GM12878 (cell line): Measurements from ENCODE around the gene PLXDC1. TPM values are rescaled to one million over a fixed set of nuclear protein-coding genes. Genes with fewer than 3 reads are reported as not detected.

Experiments
- ATAC-seq: fragments of 200-7000 bp; cut with Tn5 transposase; 3 replicates; pipeline ENCODE4 v1.9.1; 2020; ENCODE audit warnings: mild to moderate bottlenecking, moderate library complexity
- BruUV-seq: library from RNA; stranded (reverse); fragments of 400-500 nt; replicated peaks from 2 replicates; lab custom pipeline; 2021; lab: Mats Ljungman, UMichigan
- CTCF ChIA-PET: fragments of 300-600 bp; sonication (Branson Sonifier 250); formaldehyde crosslinking; extraction: SDS; loops from one replicate; lab custom pipeline; 2021; ENCODE audit warnings: inconsistent platforms; lab: Yijun Ruan, JAX
- POLR2A ChIA-PET: fragments of 350-600 bp; formaldehyde crosslinking; extraction: SDS; loops from one replicate; lab custom pipeline; 2021; ENCODE audit warnings: inconsistent platforms; lab: Charles Lee
- RAD21 ChIA-PET: fragments of 300-600 bp; sonication (Branson Sonifier 250); formaldehyde crosslinking; loops from one replicate; lab custom pipeline; 2023; ENCODE audit warnings: antibody characterized with exemption; ENCODE audit not compliant: unreplicated experiment; lab: Charles Lee
- SMC1A ChIA-PET: fragments of 300-600 bp; sonication (Branson Sonifier 250); formaldehyde crosslinking; loops from one replicate; lab custom pipeline; 2023; ENCODE audit not compliant: unreplicated experiment, uncharacterized antibody; lab: Charles Lee
- DNase-seq: peaks from one replicate; pipeline ENCODE4 v3.0.0-alpha.2; 2011; ENCODE audit warnings: low read depth, low spot score
- FAIRE-seq: peaks from 3 replicates; lab custom pipeline; 2011; peaks lifted over from hg19 to GRCh38; lab: Jason Lieb, UNC
- H2AFZ ChIP-seq: 2 replicates; pipeline ENCODE4 v1.6.0; 2011; ENCODE audit warnings: low read depth, low read length, control low read depth; ENCODE audit not compliant: control insufficient read depth
- H3K27ac ChIP-seq: 2 replicates; pipeline ENCODE4 v1.5.1; 2011; ENCODE audit warnings: control low read depth; ENCODE audit not compliant: control insufficient read depth, insufficient read depth
- H3K27me3 ChIP-seq, 2 experiments: replicated peaks in 1 of 2; 2 replicates each; pipeline versions ENCODE4 v1.6.0 to v1.6.1; 2011; ENCODE audit warnings: low read length in 1 of 2; ENCODE audit not compliant: control insufficient read depth in 2 of 2, insufficient read depth in 2 of 2
- H3K36me3 ChIP-seq, 2 experiments: 2 replicates each; pipeline ENCODE4 v1.5.1; 2011; ENCODE audit warnings: low read length in 1 of 2; ENCODE audit not compliant: control insufficient read depth in 2 of 2, insufficient read depth in 2 of 2
- H3K4me1 ChIP-seq: 2 replicates; pipeline ENCODE4 v1.6.1; 2011; ENCODE audit warnings: mild to moderate bottlenecking, low read length, moderate library complexity, mixed read lengths; ENCODE audit not compliant: control insufficient read depth, insufficient read depth
- H3K4me2 ChIP-seq: 2 replicates; pipeline ENCODE4 v1.6.0; 2011; ENCODE audit warnings: control low read depth; ENCODE audit not compliant: control insufficient read depth, insufficient read depth
- H3K4me3 ChIP-seq: fragments of 200-600 bp; sonication (generic); 2 replicates; pipeline ENCODE4 v1.5.1; 2016
- H3K79me2 ChIP-seq: 2 replicates; pipeline ENCODE4 v1.6.0; 2011; ENCODE audit warnings: low read length; ENCODE audit not compliant: control insufficient read depth, insufficient read depth
- H3K9ac ChIP-seq: 2 replicates; pipeline ENCODE4 v1.8.0; 2011; ENCODE audit warnings: low read length, control low read depth, mixed read lengths; ENCODE audit not compliant: control insufficient read depth, insufficient read depth
- H3K9me3 ChIP-seq: replicated peaks from 3 replicates; pipeline ENCODE4 v1.5.1; 2011; ENCODE audit warnings: mild to moderate bottlenecking, low read length; ENCODE audit not compliant: control insufficient read depth, insufficient read depth
- H4K20me1 ChIP-seq: 2 replicates; pipeline ENCODE4 v1.6.0; 2011; ENCODE audit not compliant: control insufficient read depth, insufficient read depth
- GATAD2B ChIP-seq: fragments of 450-650 bp; conservative IDR thresholded peaks from 2 replicates; pipeline ENCODE4 v1.6.1; 2017; ENCODE audit warnings: low read depth, mild to moderate bottlenecking, moderate library complexity
- HCFC1 ChIP-seq: fragments of 150-350 bp; IDR thresholded peaks from 2 replicates; pipeline ENCODE4 v1.6.1; 2014; ENCODE audit warnings: low read length
- LARP7 ChIP-seq: fragments of 450-650 bp; IDR thresholded peaks from 2 replicates; pipeline ENCODE4 v1.6.1; 2017; ENCODE audit warnings: mild to moderate bottlenecking
- MLLT1 ChIP-seq: fragments of 450-650 bp; IDR thresholded peaks from 2 replicates; pipeline ENCODE4 v1.6.1; 2016; ENCODE audit warnings: mild to moderate bottlenecking
- NFYA ChIP-seq: IDR thresholded peaks from 2 replicates; pipeline ENCODE4 v1.6.1; 2011; ENCODE audit warnings: low read depth, mild to moderate bottlenecking, low read length, improper control_type of control experiment, borderline replicate concordance
- PKNOX1 ChIP-seq: fragments of 450-650 bp; IDR thresholded peaks from 2 replicates; pipeline ENCODE4 v1.6.1; 2016; ENCODE audit warnings: mild to moderate bottlenecking
- RB1 ChIP-seq: fragments of 450-650 bp; formaldehyde crosslinking; IDR thresholded peaks from 2 replicates; pipeline ENCODE4 v1.6.1; 2017; ENCODE audit warnings: mild to moderate bottlenecking, borderline replicate concordance
- RBBP5 ChIP-seq: fragments of 200-600 bp; sonication (generic); conservative IDR thresholded peaks from 2 replicates; pipeline ENCODE4 v1.6.1; 2016
- RFX5 ChIP-seq: IDR thresholded peaks from 2 replicates; pipeline ENCODE4 v1.6.1; 2011; ENCODE audit warnings: low read depth, low read length, improper control_type of control experiment
- SKIL ChIP-seq: fragments of 450-650 bp; IDR thresholded peaks from 2 replicates; pipeline ENCODE4 v1.6.1; 2017; ENCODE audit warnings: mild to moderate bottlenecking, low read depth, inconsistent platforms; ENCODE audit not compliant: poor library complexity, severe bottlenecking
- SMAD5 ChIP-seq: IDR thresholded peaks from 2 replicates; pipeline ENCODE4 v1.6.1; 2016; ENCODE audit warnings: antibody characterized with exemption, low read depth
- TCF7 ChIP-seq: IDR thresholded peaks from 2 replicates; pipeline ENCODE4 v1.6.1; 2014; ENCODE audit warnings: antibody characterized with exemption, borderline replicate concordance
- ZNF592 ChIP-seq: fragments of 450-650 bp; IDR thresholded peaks from 2 replicates; pipeline ENCODE4 v1.6.1; 2017; ENCODE audit warnings: mild to moderate bottlenecking, moderate library complexity
- WGBS: methylation state at CpG from one replicate; pipeline ENCODE4 v1.1.6; 2016; ENCODE audit warnings: low lambda C conversion rate; ENCODE audit not compliant: insufficient replicate concordance, insufficient coverage; ENCODE audit errors: missing lambda C conversion rate; 5-methylcytosine and 5-hydroxymethylcytosine counted together
- in situ Hi-C: fragments of 300-500 bp; cut with MboI; formaldehyde crosslinking; loops from 9 replicates; pipeline ENCODE4 v1.14.3; 2018; ENCODE audit warnings: mixed read lengths
- intact Hi-C: fragments of 100-400 bp; cut with micrococcal nuclease; formaldehyde crosslinking; loops from one replicate; pipeline ENCODE4 v1.14.2; 2022; ENCODE audit not compliant: unreplicated experiment
- polyA plus RNA-seq, 11 experiments: library from polyadenylated mRNA; depleted of rRNA in 4 of 11; unstranded in 6 of 11; stranded (reverse) in 5 of 11; fragments of >200 nt; fragmentation: Nextera tagmentation in 4 of 11; fragmentation: Illumina TruSeq in 1 of 11; extraction: Ambion mirVana in 4 of 11; extraction: Trizol in 1 of 11; gene quantifications; 1 replicate in 1 of 11; 2 replicates in 10 of 11; pipeline versions ENCODE4 v1.2.1 to v1.2.3, GENCODE V29; 2011 to 2016; ENCODE audit warnings: inconsistent platforms in 2 of 11, missing spikeins in 2 of 11, low read depth in 1 of 11
- total RNA-seq, 4 experiments: library from RNA; depleted of rRNA in 3 of 4; stranded (reverse); fragments of >200 nt in 3 of 4; fragmentation: Illumina TruSeq in 1 of 4; extraction: Trizol in 1 of 4; gene quantifications; 2 replicates each; pipeline versions ENCODE4 v1.2.1 to v1.2.3, GENCODE V29; 2013 to 2021

PLXDC1 gene
- total and polyA plus RNA-seq, 10 of the 15 experiments (the other 5 are each of a cell fraction or from before 2014, with no cell fraction given): 0.03 to 0.30 (median 0.22) TPM; not detected in 7

GRCh38 chr17:39169101-39169500, 17.7 kb upstream of the PLXDC1 start:
- CTCF ChIA-PET: interaction anchor here (1.8 to 1.9 kb wide), 2 partner anchors 62 to 186 kb away, joined by 4 to 10 read pairs; no protein-coding TSS in a partner anchor
- SMC1A ChIA-PET: no interaction called here
- in situ Hi-C loops (no loop called here), intact Hi-C loops (no loop called here)
- H2AFZ ChIP-seq: no peak overlapping the region
- H3K9me3 ChIP-seq: no peaks in the 10 kb centered on the region
- no peaks in the 10 kb centered on the region for H3K79me2 ChIP-seq
- H3K4me1 ChIP-seq: peaks cover 9% of the 10 kb centered on the region
- H3K4me3 ChIP-seq: no peak overlapping the region
- H3K27me3 ChIP-seq: peaks cover 0 to 2% of the 10 kb centered on the region in 2 experiments; a peak in 2 of 4 replicates
- no peak for DNase-seq
- H3K36me3 ChIP-seq: no peaks in the 10 kb centered on the region
- no peak overlapping the region for H3K27ac ChIP-seq
- H4K20me1 ChIP-seq: no peaks in the 10 kb centered on the region
- POLR2A ChIA-PET: interaction anchor here (0.6 to 0.7 kb wide), 3 partner anchors 104 to 179 kb away, joined by 3 to 7 read pairs (median 4); no protein-coding TSS in a partner anchor
- no peak overlapping the region for H3K4me2 ChIP-seq
- no peak overlapping the region for H3K9ac ChIP-seq
- no peak for ATAC-seq
- 81% methylated on average over 14 of the region's 14 CpGs for WGBS
- no peak for FAIRE-seq
- RAD21 ChIA-PET: interaction anchor here (0.9 to 1.8 kb wide), 2 partner anchors 16 to 67 kb away, joined by 3 to 8 read pairs; no protein-coding TSS in a partner anchor
- no TSS peak for BruUV-seq
- no peak for TF ChIP-seq NFYA
- no peak for TF ChIP-seq PKNOX1
- no peak for TF ChIP-seq RFX5
- no peak for TF ChIP-seq LARP7
- TF ChIP-seq GATAD2B: no peak
- no peak for TF ChIP-seq RB1
- no peak for TF ChIP-seq SKIL
- no peak for TF ChIP-seq ZNF592
- TF ChIP-seq RBBP5: no peak
- TF ChIP-seq SMAD5: no peak
- TF ChIP-seq MLLT1: no peak
- no peak for TF ChIP-seq HCFC1
- no peak for TF ChIP-seq TCF7
